Uterus (tissue), 4 donors: Measurements from ENCODE around the gene EGF. TPM values are rescaled to one million over a fixed set of nuclear protein-coding genes. Genes with fewer than 3 reads are reported as not detected.

Experiments
- DNase-seq, 2 donors: peaks; one replicate each; pipeline ENCODE4 v3.0.0-alpha.2; 2019 to 2020
- H3K27ac ChIP-seq, 2 donors: fragments of 200-600 bp; sonication (generic); 1 replicate in 1 of 2; 2 replicates in 1 of 2; pipeline ENCODE4 v1.5.1; 2016 to 2018
- H3K27me3 ChIP-seq, 2 donors: fragments of 200-600 bp; sonication (generic); one replicate each; pipeline ENCODE4 v1.5.1; 2018 to 2019; ENCODE audit warnings: control low read depth in 1 of 2
- H3K36me3 ChIP-seq, 2 donors: fragments of 200-600 bp; sonication (generic); one replicate each; pipeline ENCODE4 v1.5.1; 2019; ENCODE audit warnings: control low read depth in 1 of 2
- H3K4me1 ChIP-seq, 2 donors: fragments of 200-600 bp; sonication (generic); one replicate each; pipeline ENCODE4 v1.5.1; 2018 to 2019; ENCODE audit warnings: control low read depth in 1 of 2
- H3K4me3 ChIP-seq, 2 donors: fragments of 200-600 bp; sonication (generic); 1 replicate in 1 of 2; 2 replicates in 1 of 2; pipeline ENCODE4 v1.5.1; 2018 to 2019; ENCODE audit warnings: mild to moderate bottlenecking in 1 of 2
- H3K9me3 ChIP-seq, 2 donors: fragments of 200-600 bp; sonication (generic); one replicate each; pipeline ENCODE4 v1.5.1; 2019; ENCODE audit warnings: control low read depth in 1 of 2
- POLR2A ChIP-seq, 2 donors: fragments of 450-650 bp; IDR thresholded peaks; one replicate each; pipeline ENCODE4 v1.6.1; 2016; ENCODE audit warnings: antibody characterized with exemption in 2 of 2, mild to moderate bottlenecking in 1 of 2, moderate library complexity in 1 of 2
- intact Hi-C: fragments of 100-400 bp; cut with DNase I; formaldehyde crosslinking; loops from one replicate; pipeline ENCODE4 v1.15.1; 2023; ENCODE audit warnings: low total_unique reads
- total RNA-seq, 4 donors: library from RNA; depleted of rRNA in 3 of 4; stranded (reverse); fragments of >200 nt in 3 of 4; gene quantifications; one replicate each; pipeline versions ENCODE4 v1.1.0 to v1.2.4, GENCODE V29; 2014 to 2023
- TF ChIP-seq, protein P1 (sequence below), 4 experiments: fragments of 200-600 bp in 2 of 4; fragments of 450-650 bp in 2 of 4; sonication (generic) in 2 of 4; IDR thresholded peaks; one replicate each; pipeline ENCODE4 v1.5.1; 2016 to 2019; ENCODE audit warnings: antibody characterized with exemption in 4 of 4, mild to moderate bottlenecking in 2 of 4, moderate library complexity in 1 of 4
- donor health status: DM: yes; HTN: yes; CAD: no.

Gene EGF
- total RNA-seq, 4 donors from 2014 or later: 1.0 to 3.5 (median 1.5) TPM

DNA sequence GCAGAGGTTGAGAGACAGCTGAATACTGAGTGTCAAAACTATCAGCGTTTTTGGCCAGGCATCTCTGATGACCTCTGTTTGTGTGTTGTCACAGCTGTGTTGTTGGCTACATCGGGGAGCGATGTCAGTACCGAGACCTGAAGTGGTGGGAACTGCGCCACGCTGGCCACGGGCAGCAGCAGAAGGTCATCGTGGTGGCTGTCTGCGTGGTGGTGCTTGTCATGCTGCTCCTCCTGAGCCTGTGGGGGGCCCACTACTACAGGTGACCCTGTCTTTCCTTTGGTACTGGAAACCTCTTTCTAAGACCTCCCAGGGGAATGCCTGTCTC, 86.9 kb downstream of the EGF start:
- TF ChIP-seq, protein P1, sequence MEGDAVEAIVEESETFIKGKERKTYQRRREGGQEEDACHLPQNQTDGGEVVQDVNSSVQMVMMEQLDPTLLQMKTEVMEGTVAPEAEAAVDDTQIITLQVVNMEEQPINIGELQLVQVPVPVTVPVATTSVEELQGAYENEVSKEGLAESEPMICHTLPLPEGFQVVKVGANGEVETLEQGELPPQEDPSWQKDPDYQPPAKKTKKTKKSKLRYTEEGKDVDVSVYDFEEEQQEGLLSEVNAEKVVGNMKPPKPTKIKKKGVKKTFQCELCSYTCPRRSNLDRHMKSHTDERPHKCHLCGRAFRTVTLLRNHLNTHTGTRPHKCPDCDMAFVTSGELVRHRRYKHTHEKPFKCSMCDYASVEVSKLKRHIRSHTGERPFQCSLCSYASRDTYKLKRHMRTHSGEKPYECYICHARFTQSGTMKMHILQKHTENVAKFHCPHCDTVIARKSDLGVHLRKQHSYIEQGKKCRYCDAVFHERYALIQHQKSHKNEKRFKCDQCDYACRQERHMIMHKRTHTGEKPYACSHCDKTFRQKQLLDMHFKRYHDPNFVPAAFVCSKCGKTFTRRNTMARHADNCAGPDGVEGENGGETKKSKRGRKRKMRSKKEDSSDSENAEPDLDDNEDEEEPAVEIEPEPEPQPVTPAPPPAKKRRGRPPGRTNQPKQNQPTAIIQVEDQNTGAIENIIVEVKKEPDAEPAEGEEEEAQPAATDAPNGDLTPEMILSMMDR (IDR thresholded peaks at IDR 0.05): no peak
- no peak for TF ChIP-seq POLR2A (IDR thresholded peaks at IDR 0.05)
- intact Hi-C loops: no loop called here

DNA sequence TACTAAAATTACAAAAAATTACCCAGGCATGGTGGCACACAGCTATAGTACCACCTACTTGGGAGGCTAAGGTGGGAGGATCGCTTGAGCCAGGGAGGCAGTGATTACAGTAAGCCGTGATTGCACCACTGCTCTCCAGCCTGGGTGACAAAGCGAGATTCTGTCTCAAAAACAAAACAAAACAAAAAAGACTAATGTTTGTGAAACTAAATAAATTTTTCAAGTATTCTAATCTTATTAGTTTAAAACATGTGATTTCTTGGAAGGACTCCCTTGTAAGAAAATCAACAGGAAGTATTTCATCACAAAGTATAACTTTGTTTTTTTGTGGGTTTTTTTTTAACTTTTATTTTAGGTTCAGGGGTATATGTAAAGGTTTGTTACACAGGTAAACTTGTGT, 89.6 kb downstream of the EGF start:
- no peak for DNase-seq
- H3K4me3 ChIP-seq: no peak overlapping the region
- TF ChIP-seq, protein P1 (IDR thresholded peaks at IDR 0.05): no peak
- no peak for TF ChIP-seq POLR2A (IDR thresholded peaks at IDR 0.05)
- no peaks in the 10 kb centered on the region for H3K9me3 ChIP-seq
- no peak overlapping the region for H3K27ac ChIP-seq
- intact Hi-C loops: loop anchor here (10.0 kb wide), 1 partner anchor 512 kb away; no protein-coding TSS in a partner anchor
- H3K4me1 ChIP-seq: no peaks in the 10 kb centered on the region
- no peaks in the 10 kb centered on the region for H3K27me3 ChIP-seq
- H3K36me3 ChIP-seq: no peaks in the 10 kb centered on the region

More for the DNA sequence above, 86.9 kb downstream of the EGF start:
- Histone ChIP-seq H3K27me3 (no peaks in the 10 kb centered on the region), H3K27ac (no peak overlapping the region), H3K36me3 (no peaks in the 10 kb centered on the region), H3K9me3 (no peaks in the 10 kb centered on the region), H3K4me3 (no peak overlapping the region), H3K4me1 (no peaks in the 10 kb centered on the region)
- DNase-seq: no peak

DNA sequence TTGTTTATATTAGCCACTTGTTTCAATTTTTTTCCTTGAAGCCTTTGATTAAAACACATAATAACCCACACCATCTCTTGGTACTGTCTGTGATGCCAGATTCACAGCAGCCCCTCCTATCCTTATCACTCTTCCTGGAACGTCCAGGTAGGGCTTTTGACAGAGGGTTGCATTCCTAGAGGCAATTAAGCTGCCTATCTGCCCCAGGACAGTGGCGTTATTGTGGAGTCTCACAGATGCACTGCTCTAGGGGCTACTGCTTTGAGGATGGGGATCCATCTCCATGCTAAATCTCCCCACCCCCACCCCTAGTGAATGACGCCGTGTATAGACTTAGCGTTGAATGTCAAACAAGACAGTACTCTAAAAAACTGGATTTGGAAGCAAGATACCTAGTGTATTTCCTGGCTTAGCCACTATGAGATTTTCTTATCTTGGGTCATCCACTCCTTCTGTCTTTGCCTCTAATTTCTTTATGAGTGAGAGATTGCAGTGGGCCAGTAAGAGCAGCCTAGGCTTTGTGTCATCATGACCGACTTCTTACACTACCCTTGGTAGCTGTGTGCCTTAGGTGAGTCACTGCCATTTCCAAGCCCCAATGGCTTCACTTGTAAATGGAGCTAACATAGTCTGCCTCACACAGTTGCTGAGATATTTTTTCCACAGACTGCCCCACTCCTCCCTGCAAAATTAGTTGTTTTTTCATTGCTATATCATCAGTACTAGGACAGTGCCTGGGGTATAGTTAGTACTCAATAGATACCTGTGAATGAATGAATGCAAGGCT, 90.9 kb downstream of the EGF start:
- no peaks in the 10 kb centered on the region for H3K4me1 ChIP-seq
- H3K27me3 ChIP-seq: no peaks in the 10 kb centered on the region
- no peak overlapping the region for H3K27ac ChIP-seq
- no peaks in the 10 kb centered on the region for H3K36me3 ChIP-seq
- no peaks in the 10 kb centered on the region for H3K9me3 ChIP-seq
- H3K4me3 ChIP-seq: no peak overlapping the region
- TF ChIP-seq, protein P1 (IDR thresholded peaks at IDR 0.05): no peak
- no peak for TF ChIP-seq POLR2A (IDR thresholded peaks at IDR 0.05)
- intact Hi-C loops: loop anchor here (10.0 kb wide), 1 partner anchor 511 kb away; no protein-coding TSS in a partner anchor
- DNase-seq: no peak

DNA sequence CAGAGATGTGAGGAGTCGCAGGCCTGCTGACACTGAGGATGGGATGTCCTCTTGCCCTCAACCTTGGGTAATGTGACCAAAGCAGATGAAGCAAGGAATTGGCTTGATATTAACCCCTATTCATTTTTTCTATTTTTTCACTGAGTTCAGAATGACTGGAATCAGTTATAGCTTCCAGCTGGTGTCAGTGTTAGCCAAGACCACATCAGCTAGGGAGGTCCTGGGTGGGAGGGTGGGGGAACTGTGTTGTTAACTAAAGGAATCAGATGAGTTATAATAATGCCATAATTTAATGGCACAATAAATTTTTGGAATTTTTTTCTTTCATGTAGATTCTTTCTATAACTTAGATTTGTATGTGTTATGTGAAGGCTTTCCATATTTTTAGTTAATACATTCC, 91.9 kb downstream of the EGF start:
- H3K27ac ChIP-seq: no peak overlapping the region
- TF ChIP-seq, protein P1 (IDR thresholded peaks at IDR 0.05): no peak
- no peak for TF ChIP-seq POLR2A (IDR thresholded peaks at IDR 0.05)
- DNase-seq: no peak
- no peak overlapping the region for H3K4me3 ChIP-seq
- no peaks in the 10 kb centered on the region for H3K4me1 ChIP-seq
- H3K27me3 ChIP-seq: no peaks in the 10 kb centered on the region
- intact Hi-C loops: loop anchor here (10.0 kb wide), 1 partner anchor 510 kb away; no protein-coding TSS in a partner anchor
- H3K36me3 ChIP-seq: no peaks in the 10 kb centered on the region
- H3K9me3 ChIP-seq: no peaks in the 10 kb centered on the region

DNA sequence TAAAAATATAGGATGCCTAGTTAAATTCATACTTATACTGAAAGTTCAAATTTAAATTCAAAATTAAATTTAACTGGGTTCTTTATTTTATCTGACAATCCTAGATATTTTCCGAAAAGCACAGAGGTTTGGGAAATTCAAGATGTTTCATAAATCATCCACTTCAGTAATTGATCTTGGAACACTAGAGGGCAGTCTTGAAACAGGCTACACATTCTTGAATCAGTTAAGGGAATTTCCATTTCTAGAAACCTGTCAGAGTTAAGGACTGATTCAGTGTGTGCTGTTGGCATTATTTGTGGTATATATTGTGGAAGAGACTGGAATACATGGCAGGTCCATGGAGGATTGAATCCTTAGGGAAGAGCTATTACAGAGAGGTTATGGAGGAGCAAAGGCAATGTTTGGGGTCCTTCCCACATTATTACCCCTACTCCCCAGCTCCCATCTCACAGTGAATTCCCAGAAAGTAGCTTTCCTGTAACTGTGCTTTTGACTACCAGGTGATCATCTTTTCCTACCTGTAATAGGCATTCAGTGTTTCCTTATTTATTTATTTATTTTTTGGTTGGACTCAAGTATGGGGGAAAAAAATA, 92.9 kb downstream of the EGF start:
- H3K27ac ChIP-seq: no peak overlapping the region
- no peak overlapping the region for H3K4me3 ChIP-seq
- DNase-seq: no peak
- no peaks in the 10 kb centered on the region for H3K36me3 ChIP-seq
- H3K9me3 ChIP-seq: no peaks in the 10 kb centered on the region
- intact Hi-C loops: loop anchor here (10.0 kb wide), 1 partner anchor 509 kb away; no protein-coding TSS in a partner anchor
- no peaks in the 10 kb centered on the region for H3K27me3 ChIP-seq
- no peak for TF ChIP-seq POLR2A (IDR thresholded peaks at IDR 0.05)
- TF ChIP-seq, protein P1 (IDR thresholded peaks at IDR 0.05): peak; percentile 45 to 64 (median 54)
- H3K4me1 ChIP-seq: no peaks in the 10 kb centered on the region
